IMR-90 (cell line): ENCODE data around the gene SLX4IP. TPM values are rescaled to one million over a fixed set of nuclear protein-coding genes. Genes with fewer than 3 reads are reported as not detected.
A peak's percentile ranks its signal among the peaks of the same experiment; 100 is the strongest.

Experiments used
- ATAC-seq: fragments of 200-7000 bp; cut with Tn5 transposase; 2 replicates; pipeline ENCODE4 v1.9.1; 2020; ENCODE audit warnings: low read depth, mild to moderate bottlenecking, moderate library complexity
- BruUV-seq: library from RNA; stranded (reverse); fragments of 400-500 nt; replicated peaks from 2 replicates; lab custom pipeline; 2021; lab: Mats Ljungman, UMichigan
- CTCF ChIA-PET: fragments of 300-600 bp; formaldehyde crosslinking; extraction: SDS; loops from one replicate; lab custom pipeline; 2021; ENCODE audit warnings: antibody characterized with exemption; lab: Yijun Ruan, JAX
- POLR2A ChIA-PET: fragments of 300-600 bp; sonication (Branson Sonifier 250); formaldehyde crosslinking; loops from one replicate; lab custom pipeline; 2022; ENCODE audit warnings: antibody characterized with exemption; ENCODE audit not compliant: unreplicated experiment; lab: Charles Lee
- DNase-seq: peaks from one replicate; pipeline ENCODE4 v3.0.0; 2013
- H2AFZ ChIP-seq: replicated peaks from 2 replicates; pipeline ENCODE3; 2013; ENCODE audit warnings: low read length, mild to moderate bottlenecking; ENCODE audit not compliant: poor library complexity
- H2AK5ac ChIP-seq: 2 replicates; pipeline ENCODE4 v1.6.1; 2013; ENCODE audit warnings: low read depth, low read length, inconsistent platforms
- H2AK9ac ChIP-seq: replicated peaks from 2 replicates; pipeline ENCODE3; 2013; ENCODE audit warnings: mild to moderate bottlenecking, low read depth, low read length, moderate library complexity; ENCODE audit not compliant: poor library complexity
- H2BK120ac ChIP-seq: 2 replicates; pipeline ENCODE4 v1.6.1; 2013; ENCODE audit warnings: low read depth, low read length, inconsistent platforms
- H2BK15ac ChIP-seq: 3 replicates; pipeline ENCODE4 v1.6.1; 2013; ENCODE audit warnings: low read depth, low read length, inconsistent platforms
- H2BK20ac ChIP-seq: 2 replicates; pipeline ENCODE4 v1.6.1; 2013; ENCODE audit warnings: low read depth, mild to moderate bottlenecking, inconsistent platforms, low read length, moderate library complexity
- H2BK5ac ChIP-seq: 2 replicates; pipeline ENCODE4 v1.6.1; 2013; ENCODE audit warnings: mild to moderate bottlenecking, low read depth, low read length, inconsistent platforms; ENCODE audit not compliant: poor library complexity, severe bottlenecking
- H3K14ac ChIP-seq: replicated peaks from 2 replicates; pipeline ENCODE4 v1.6.1; 2013; ENCODE audit warnings: low read depth, low read length, inconsistent platforms
- H3K18ac ChIP-seq: 2 replicates; pipeline ENCODE4 v1.6.1; 2013; ENCODE audit warnings: low read depth, low read length, control low read depth
- H3K23ac ChIP-seq: 2 replicates; pipeline ENCODE4 v1.6.1; 2013; ENCODE audit warnings: low read depth, low read length, inconsistent platforms
- H3K27ac ChIP-seq: 2 replicates; pipeline ENCODE4 v1.5.1; 2013; ENCODE audit warnings: mild to moderate bottlenecking, control low read depth, low read length; ENCODE audit not compliant: insufficient read depth
- H3K27me3 ChIP-seq: 2 replicates; pipeline ENCODE4 v1.6.1; 2013; ENCODE audit warnings: low read length; ENCODE audit not compliant: control insufficient read depth, insufficient read depth
- H3K36me3 ChIP-seq: 2 replicates; pipeline ENCODE4 v1.6.1; 2013; ENCODE audit warnings: low read length, mixed read lengths; ENCODE audit not compliant: control insufficient read depth, insufficient read depth
- H3K4ac ChIP-seq: 2 replicates; pipeline ENCODE4 v1.6.1; 2013; ENCODE audit warnings: low read depth, low read length, inconsistent platforms
- H3K4me1 ChIP-seq: 2 replicates; pipeline ENCODE4 v1.6.1; 2013; ENCODE audit warnings: low read length, mixed read lengths; ENCODE audit not compliant: control insufficient read depth, insufficient read depth
- H3K4me2 ChIP-seq: 2 replicates; pipeline ENCODE4 v1.6.1; 2013; ENCODE audit warnings: low read depth, mild to moderate bottlenecking, control low read depth, low read length, moderate library complexity
- H3K4me3 ChIP-seq: 2 replicates; pipeline ENCODE4 v1.5.1; 2013; ENCODE audit warnings: low read depth, mild to moderate bottlenecking, control low read depth, low read length, moderate library complexity; ENCODE audit not compliant: insufficient read depth
- H3K56ac ChIP-seq: 2 replicates; pipeline ENCODE4 v1.6.1; 2013; ENCODE audit warnings: low read length, inconsistent platforms; ENCODE audit not compliant: insufficient read depth; ENCODE audit errors: extremely low read depth
- H3K79me1 ChIP-seq, 2 experiments: 2 replicates each; pipeline ENCODE4 v1.6.1; 2013; ENCODE audit warnings: low read length in 2 of 2, inconsistent platforms in 1 of 2, low read depth in 1 of 2
- H3K9ac ChIP-seq: 2 replicates; pipeline ENCODE4 v1.6.1; 2013; ENCODE audit warnings: low read depth, low read length, control low read depth
- H3K9me1 ChIP-seq: 2 replicates; pipeline ENCODE4 v1.6.1; 2013; ENCODE audit warnings: low read length, inconsistent platforms; ENCODE audit not compliant: insufficient read depth
- H3K9me3 ChIP-seq: 2 replicates; pipeline ENCODE4 v1.6.1; 2013; ENCODE audit warnings: low read length; ENCODE audit not compliant: control insufficient read depth, insufficient read depth
- H4K20me1 ChIP-seq: 2 replicates; pipeline ENCODE4 v1.6.1; 2013; ENCODE audit warnings: low read length, inconsistent platforms; ENCODE audit not compliant: insufficient read depth
- H4K5ac ChIP-seq: 2 replicates; pipeline ENCODE4 v1.6.1; 2013; ENCODE audit warnings: mild to moderate bottlenecking, low read depth, low read length, control low read depth
- H4K8ac ChIP-seq, 2 experiments: 2 replicates each; pipeline ENCODE4 v1.6.1; 2013; ENCODE audit warnings: low read depth in 2 of 2, low read length in 2 of 2, control low read depth in 1 of 2, inconsistent platforms in 1 of 2
- H4K91ac ChIP-seq: 2 replicates; pipeline ENCODE4 v1.6.1; 2013; ENCODE audit warnings: low read depth, low read length, inconsistent platforms; ENCODE audit not compliant: insufficient read depth
- CEBPB ChIP-seq: IDR thresholded peaks from 2 replicates; pipeline ENCODE4 v1.6.1; 2012; ENCODE audit warnings: low read depth, low read length, improper control_type of control experiment
- CTCF ChIP-seq: conservative IDR thresholded peaks from 2 replicates; pipeline ENCODE4 v1.5.1; 2012; ENCODE audit warnings: mild to moderate bottlenecking, low read depth, low read length, improper control_type of control experiment
- MAFK ChIP-seq: IDR thresholded peaks from 2 replicates; pipeline ENCODE4 v1.6.1; 2012; ENCODE audit warnings: low read depth, low read length, improper control_type of control experiment
- MXI1 ChIP-seq: IDR thresholded peaks from 2 replicates; pipeline ENCODE4 v1.6.1; 2012; ENCODE audit warnings: low read depth, mild to moderate bottlenecking, low read length, moderate library complexity, borderline replicate concordance
- POLR2A ChIP-seq: IDR thresholded peaks from 2 replicates; pipeline ENCODE4 v1.6.1; 2012; ENCODE audit warnings: mild to moderate bottlenecking, low read depth, low read length
- RAD21 ChIP-seq: IDR thresholded peaks from 2 replicates; pipeline ENCODE4 v1.6.1; 2012; ENCODE audit warnings: low read length, improper control_type of control experiment
- SMC3 ChIP-seq: fragments of 150-350 bp; IDR thresholded peaks from 2 replicates; pipeline ENCODE4 v1.6.1; 2016; ENCODE audit warnings: low read depth, mild to moderate bottlenecking, antibody characterized with exemption, low read length, moderate library complexity
- WGBS, 2 experiments: methylation state at CpG; one replicate each; pipeline versions ENCODE4 v1.1.5 to v1.1.7; 2013; ENCODE audit warnings: missing lambda C conversion rate in 2 of 2; ENCODE audit not compliant: insufficient read length in 1 of 2; ENCODE audit errors: extremely low coverage in 2 of 2; 5-methylcytosine and 5-hydroxymethylcytosine counted together
- dilution Hi-C: fragments of 300-500 bp; cut with HindIII; formaldehyde crosslinking; loops from one replicate; pipeline ENCODE4 v1.14.3; 2018; ENCODE audit warnings: low sequenced_read_pairs; ENCODE audit not compliant: unreplicated experiment
- in situ Hi-C: fragments of 300-500 bp; cut with MboI; formaldehyde crosslinking; loops from 3 replicates; pipeline ENCODE4 v1.14.3; 2019; ENCODE audit warnings: low sequenced_read_pairs, inconsistent platforms, mixed read lengths
- intact Hi-C: fragments of 100-400 bp; cut with micrococcal nuclease; formaldehyde crosslinking; loops from 2 replicates; pipeline ENCODE4 v1.10.0; 2022
- polyA plus RNA-seq, 3 experiments: library from polyadenylated mRNA; depleted of rRNA; stranded (reverse); fragments of >200 nt; gene quantifications; 2 replicates each; pipeline ENCODE4 v1.2.3, GENCODE V29; 2012; ENCODE audit warnings: low replicate concordance in 1 of 3
- total RNA-seq: library from RNA; depleted of rRNA; stranded (reverse); fragments of >200 nt; gene quantifications from 2 replicates; pipeline ENCODE4 v1.2.3, GENCODE V29; 2012

Gene SLX4IP
- total and polyA plus RNA-seq, 2 of the 4 experiments (the other 2 are of a cell fraction) = 1.3 to 5.9 TPM

GRCh38 chr20:10573273-10573950 is 138.3 kb downstream of the SLX4IP start:
- CTCF ChIA-PET = no interaction called here
- Histone ChIP-seq H4K8ac (peak overlapping the region in 1 of 2 experiments; percentile 36; a peak in 1 of 4 replicates), H3K4me3 (no peak overlapping the region), H2BK5ac (no peak overlapping the region), H2BK15ac (peak overlapping the region; percentile 41; the same call in 1 of the 3 replicates), H2BK120ac (no peak overlapping the region), H3K18ac (no peak overlapping the region), H3K9me3 (no peaks in the 10 kb centered on the region), H2AFZ (no peak overlapping the region), H3K14ac (peak overlapping the region; percentile 66), H2AK9ac (no peak overlapping the region), H4K20me1 (no peaks in the 10 kb centered on the region), H4K5ac (no peak overlapping the region), H3K27ac (no peak overlapping the region), H3K4me2 (no peak overlapping the region), H3K23ac (no peak overlapping the region), H3K4me1 (peaks cover 2% of the 10 kb centered on the region; the same call in 1 of the 2 replicates), H3K9ac (no peak overlapping the region), H3K4ac (peak overlapping the region; percentile 42; the same call in 1 of the 2 replicates), H3K36me3 (no peaks in the 10 kb centered on the region), H2AK5ac (peak overlapping the region; percentile 74; the same call in 1 of the 2 replicates), H3K79me1 (no peaks in the 10 kb centered on the region), H4K91ac (no peak overlapping the region), H3K56ac (no peak overlapping the region), H3K27me3 (no peaks in the 10 kb centered on the region; the same call in 1 of the 2 replicates), H3K9me1 (no peaks in the 10 kb centered on the region; the same call in 1 of the 2 replicates), H2BK20ac (peak overlapping the region; percentile 60; the same call in 1 of the 2 replicates)
- TF ChIP-seq SMC3 (no peak), CTCF (no peak), POLR2A (no peak), MAFK (no peak), MXI1 (no peak), CEBPB (no peak), RAD21 (no peak)
- no CpG with 5 or more reads among the region's 2 CpGs for WGBS, 2 experiments
- in situ Hi-C loops (no loop called here), dilution Hi-C loops (no loop called here), intact Hi-C loops (no loop called here)
- ATAC-seq = peak; percentile 14; the same call in 1 of the 2 replicates
- POLR2A ChIA-PET = interaction anchor here (0.5 kb wide), 1 partner anchor 221 kb away, joined by 7 read pairs; no protein-coding TSS in a partner anchor
- DNase-seq = no peak
- no TSS peak for BruUV-seq
